ENCODE data around the gene RIMS3.

The RIMS3 gene

GRCh38 chr1:40653851-40654537, 11.5 kb downstream of the RIMS3 start:
- no peak for DNase-seq (ENCODE audit: low read depth in 2 of 2)

DNA sequence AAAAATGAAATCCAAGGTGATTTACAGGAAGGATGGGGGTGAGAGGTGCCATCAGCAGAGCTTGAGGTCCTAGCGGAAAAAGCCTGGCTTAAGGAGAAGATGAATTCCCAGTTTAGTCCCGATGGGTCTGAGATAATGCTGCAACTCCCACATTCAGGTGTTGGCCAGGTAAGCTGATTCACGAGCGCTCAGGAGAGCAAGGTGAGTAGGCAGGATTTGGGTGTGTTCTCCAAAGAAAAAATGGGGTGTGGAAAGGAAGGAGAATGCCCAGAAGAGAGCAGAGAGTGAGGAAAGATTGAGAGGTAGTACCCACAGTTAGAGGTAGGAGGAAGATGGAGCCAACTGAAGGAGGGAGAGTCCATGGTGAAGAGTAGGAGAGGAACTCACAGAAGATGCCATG, 12.5 kb downstream of the RIMS3 start:
- DNase-seq (ENCODE audit: low read depth in 2 of 2), result no peak

DNA sequence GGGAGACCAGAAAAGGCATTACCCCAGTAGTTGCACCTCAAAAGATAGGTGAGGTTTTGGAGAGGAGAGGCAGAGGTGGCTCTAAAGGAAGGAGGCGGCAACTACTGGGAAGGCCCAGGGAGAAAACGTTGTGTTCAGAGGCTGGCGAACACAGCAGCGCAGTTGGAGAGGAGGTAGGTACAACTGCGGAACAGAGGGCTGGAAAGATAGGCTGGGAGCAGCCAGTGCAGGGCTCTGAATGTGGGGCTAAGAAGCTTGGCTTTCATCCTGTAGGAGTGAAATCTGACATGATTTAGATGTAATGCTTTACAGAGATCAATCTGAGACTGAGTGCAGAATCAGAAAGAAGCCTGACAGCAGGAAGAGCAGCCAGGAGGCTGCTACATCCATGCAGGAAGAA, 13.0 kb downstream of the RIMS3 start:
- DNase-seq (ENCODE audit: low read depth in 2 of 2), result no peak

DNA sequence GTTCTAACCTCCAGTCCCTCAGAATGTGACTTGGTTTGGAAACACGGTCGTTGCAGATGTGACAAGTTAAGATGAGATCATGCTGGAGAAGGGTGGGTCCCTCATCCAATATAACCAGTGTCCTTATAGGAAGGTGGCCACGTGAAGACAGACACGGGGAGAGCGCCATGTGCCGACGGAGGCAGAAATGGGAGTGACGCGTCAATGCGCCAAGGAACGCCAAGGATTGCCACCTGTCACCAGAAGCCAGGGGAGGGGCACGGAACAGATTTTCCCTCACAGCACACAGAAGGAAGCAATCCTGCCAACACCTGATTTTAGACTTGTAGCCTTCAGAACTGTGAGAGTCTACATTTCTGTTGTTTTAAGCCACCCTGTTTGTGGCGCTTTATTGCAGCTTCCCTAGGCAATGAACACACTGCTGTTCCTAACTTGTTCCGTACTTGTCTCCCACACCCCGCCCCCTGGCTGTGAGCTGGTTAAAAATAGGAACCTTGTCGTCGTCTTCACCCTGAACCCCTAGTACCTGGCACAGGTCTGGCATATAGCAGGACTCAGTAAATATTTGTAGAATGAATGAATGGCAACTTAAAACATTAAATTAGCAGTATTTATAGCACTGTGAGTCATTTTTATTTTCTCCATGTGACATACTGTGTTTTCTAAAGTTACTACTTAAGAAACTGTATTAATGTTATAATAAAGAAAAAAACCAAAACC, 14.2 kb downstream of the RIMS3 start:
- DNase-seq (ENCODE audit: low read depth in 2 of 2), result no peak

DNA sequence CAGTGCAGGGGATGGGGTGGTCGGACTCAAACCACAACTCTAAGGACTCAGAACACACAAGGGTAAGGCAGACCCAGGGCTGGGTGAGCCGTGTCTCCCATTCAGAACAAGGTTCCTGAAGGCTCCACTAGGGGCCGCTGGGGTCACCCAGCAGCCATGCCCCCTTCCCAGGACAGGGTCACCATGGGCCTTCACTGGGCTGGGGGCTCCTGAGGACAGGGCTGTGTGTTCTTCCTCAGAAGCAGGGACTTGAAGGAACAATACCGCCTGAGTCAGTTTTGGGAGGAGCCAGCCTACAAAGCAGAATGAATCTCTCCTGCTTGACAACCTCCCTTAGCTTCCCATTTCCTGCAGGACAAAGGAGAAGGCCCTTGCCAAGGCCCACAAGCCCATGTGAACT, 15.4 kb downstream of the RIMS3 start:
- DNase-seq (ENCODE audit: low read depth in 2 of 2), result no peak

- no peak for DNase-seq (ENCODE audit: low read depth in 2 of 2)
These were observed 15.9 kb downstream of the RIMS3 start for GRCh38 chr1:40649592-40649930.

DNA sequence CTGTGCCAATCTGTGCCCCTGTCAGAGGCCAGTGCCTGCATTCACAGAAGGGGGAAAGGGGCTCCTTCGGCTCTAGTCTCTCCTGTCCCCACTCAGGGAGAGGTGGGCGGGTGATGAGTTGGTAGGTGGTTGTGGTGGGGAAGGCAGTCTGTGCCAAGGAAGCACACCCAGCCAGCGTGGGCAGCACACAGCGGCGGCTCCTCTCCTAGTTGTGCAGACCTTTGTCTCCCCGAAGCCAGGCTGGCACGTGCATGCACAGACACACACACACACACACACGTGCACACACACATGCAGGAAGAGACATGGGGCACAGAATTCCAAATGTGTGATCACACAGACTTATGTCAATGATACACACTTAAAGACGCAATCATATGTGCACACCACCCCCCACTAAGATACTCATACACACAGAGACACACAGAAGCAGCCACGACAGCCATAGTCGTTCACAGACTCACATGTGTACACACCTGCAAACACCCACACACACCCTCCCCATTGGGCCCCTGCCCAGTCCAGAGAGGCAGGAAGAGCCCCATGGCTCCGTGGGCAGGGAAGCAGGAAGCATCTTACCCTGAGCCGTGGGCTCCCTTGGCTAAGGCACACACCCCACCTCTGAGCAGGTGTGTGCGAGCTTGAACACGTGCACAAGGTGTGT, 16.4 kb downstream of the RIMS3 start:
- no peak for DNase-seq (ENCODE audit: low read depth in 2 of 2)

GRCh38 chr1:40648200-40648599, 17.3 kb downstream of the RIMS3 start:
- DNase-seq (ENCODE audit: low read depth in 2 of 2), result no peak

- no peak for DNase-seq (ENCODE audit: low read depth in 2 of 2)
These were observed 19.2 kb downstream of the RIMS3 start for GRCh38 chr1:40646315-40646714.

DNA sequence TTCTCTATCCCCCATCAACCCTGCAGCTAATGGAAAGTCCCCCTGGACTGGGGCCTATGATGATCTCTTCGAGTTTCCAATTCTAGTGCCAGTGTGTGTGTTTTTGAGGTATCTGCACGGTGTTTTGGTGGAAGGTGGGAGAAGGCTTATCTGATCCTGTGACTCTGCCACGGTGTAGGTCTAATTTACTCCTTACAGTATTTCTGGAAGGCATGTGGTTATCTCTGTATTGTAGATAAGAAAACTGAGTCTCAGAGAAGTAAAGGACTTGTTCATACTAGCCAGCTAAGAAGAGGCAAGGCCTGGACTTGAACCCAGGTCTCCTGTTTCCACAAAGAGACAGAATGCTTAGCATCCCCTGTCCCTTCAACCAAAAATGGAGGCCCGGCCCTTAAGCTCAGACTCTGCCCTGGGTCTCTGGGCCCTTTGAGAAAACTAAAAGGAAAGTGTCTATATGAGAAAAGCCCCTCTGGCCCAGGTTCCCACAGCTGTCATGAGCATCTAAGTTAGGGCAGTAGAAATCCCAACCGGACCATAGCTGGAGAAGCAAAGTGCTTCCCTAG, 20.3 kb downstream of the RIMS3 start:
- no peak for DNase-seq (ENCODE audit: low read depth in 2 of 2)

- DNase-seq (ENCODE audit: low read depth in 2 of 2), result no peak
These were observed 23.8 kb downstream of the RIMS3 start for GRCh38 chr1:40641601-40642242.

DNA sequence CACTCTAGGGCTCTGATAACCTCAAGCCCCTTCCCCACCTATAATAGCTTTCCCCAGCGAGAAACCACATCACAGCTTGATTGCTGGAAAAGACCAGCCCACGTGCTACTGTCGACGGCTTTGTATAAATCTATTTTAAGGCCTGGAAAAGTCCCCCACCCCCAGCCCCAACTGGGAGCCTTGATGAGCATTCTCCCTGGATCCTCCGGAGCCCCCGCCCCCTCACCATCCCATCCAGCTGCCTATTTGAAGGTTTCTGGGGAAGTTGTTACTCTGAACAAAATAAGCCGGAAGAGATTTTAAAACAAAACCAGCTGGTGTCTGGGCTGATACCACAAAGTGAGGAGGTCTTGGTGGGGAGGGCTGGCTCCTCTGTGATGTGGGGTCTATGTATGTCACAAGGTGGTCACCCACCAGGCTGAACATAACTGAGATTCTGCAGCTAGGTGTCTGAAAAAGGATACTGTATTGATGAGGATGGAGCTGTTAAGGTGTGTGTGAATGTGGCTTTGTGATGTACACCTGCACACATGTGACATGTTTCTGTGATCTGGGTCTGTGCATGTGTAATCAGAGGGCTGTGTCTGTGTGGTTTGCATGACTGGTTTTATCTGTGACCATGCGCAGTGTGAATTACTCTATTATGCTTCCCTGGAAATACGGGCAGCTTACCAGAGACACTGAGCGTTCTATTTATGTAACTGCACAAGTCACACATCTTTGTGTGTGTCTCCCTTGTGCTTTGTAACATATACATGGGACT, 25.0 kb downstream of the RIMS3 start:
- no peak for DNase-seq (ENCODE audit: low read depth in 2 of 2)

GRCh38 chr1:40638097-40639036, 27.1 kb downstream of the RIMS3 start:
- DNase-seq (ENCODE audit: low read depth in 2 of 2), result no peak

- no peak for DNase-seq (ENCODE audit: low read depth in 2 of 2)
These were observed 27.9 kb downstream of the RIMS3 start for GRCh38 chr1:40637470-40638007.

GRCh38 chr1:40636777-40637176, 28.7 kb downstream of the RIMS3 start:
- no peak for DNase-seq (ENCODE audit: low read depth in 2 of 2)

- no peak for DNase-seq (ENCODE audit: low read depth in 2 of 2)
These were observed 29.6 kb downstream of the RIMS3 start for GRCh38 chr1:40635763-40636500.

DNA sequence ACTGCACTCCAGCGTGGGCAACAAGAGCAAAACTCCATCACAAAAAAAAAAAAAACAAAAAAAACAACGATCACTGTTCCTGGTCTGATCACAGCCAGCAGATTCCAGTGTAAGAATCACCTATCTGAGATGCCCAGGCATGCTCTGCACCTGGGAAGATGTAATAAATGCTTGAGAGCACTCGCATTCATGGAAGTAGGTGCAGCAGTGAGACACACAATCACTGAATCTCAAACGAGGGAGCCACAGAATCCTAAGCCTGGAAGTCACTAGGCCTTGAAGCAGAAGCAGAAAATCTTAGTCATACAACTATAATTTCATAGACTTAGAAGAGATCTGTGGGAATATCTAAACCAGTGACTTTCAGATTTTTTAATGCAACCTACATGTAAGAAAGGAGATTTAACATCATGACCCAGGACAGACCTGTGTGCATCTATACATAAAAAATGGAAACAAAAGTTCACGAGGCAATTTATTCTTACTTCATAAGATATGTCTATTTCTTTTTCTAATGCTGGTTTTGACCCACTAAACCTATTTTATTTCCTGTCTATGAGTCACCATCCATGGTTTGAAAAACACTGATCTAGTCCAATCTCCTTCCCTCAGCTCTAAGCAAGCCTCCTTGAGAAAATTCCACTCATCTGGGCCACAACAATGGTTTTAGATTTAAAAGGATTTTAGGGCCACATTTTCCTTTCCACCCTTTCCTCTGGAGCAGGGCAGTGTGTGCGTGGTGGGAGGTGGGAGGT, 30.4 kb downstream of the RIMS3 start:
- no peak for DNase-seq (ENCODE audit: low read depth in 2 of 2)

DNA sequence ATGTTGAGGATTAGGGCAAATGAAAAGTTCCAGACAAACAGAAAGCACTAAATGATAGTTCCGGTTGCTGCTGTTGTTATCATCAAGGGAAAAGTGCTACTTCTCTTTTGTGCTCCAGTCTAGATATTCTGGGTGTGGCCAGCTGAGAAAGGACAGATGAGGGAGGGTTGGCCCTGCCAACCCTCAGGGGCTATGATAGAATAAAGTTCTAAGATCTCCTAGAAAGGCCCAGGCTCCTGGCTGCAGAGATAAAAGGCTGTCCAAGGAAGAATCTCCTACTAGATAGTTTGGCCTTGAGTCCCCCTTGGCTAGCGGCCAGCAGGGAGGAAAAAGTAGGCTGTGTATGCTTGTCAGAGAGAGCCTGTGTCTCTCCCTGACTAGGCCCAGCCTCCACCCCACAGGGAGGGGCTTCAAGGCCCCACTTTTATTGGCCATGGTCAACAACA, 31.5 kb downstream of the RIMS3 start:
- no peak for DNase-seq (ENCODE audit: low read depth in 2 of 2)

GRCh38 chr1:40633523-40633922, 32.0 kb downstream of the RIMS3 start:
- no peak for DNase-seq (ENCODE audit: low read depth in 2 of 2)
